Lower leg skin (tissue), 3 donors: Measurements from ENCODE around the gene RIC1.

Source experiments
- POLR2A ChIP-seq, 2 donors: fragments of 450-650 bp; IDR thresholded peaks; one replicate each; pipeline ENCODE4 v1.6.1; 2016 to 2017; ENCODE audit warnings: antibody characterized with exemption in 2 of 2, mild to moderate bottlenecking in 1 of 2, moderate library complexity in 1 of 2
- TF ChIP-seq, protein P1 (sequence below), 3 donors: fragments of 450-650 bp; IDR thresholded peaks; one replicate each; pipeline ENCODE4 v1.5.1; 2016; ENCODE audit warnings: antibody characterized with exemption in 3 of 3, mild to moderate bottlenecking in 3 of 3, moderate library complexity in 2 of 3

DNA sequence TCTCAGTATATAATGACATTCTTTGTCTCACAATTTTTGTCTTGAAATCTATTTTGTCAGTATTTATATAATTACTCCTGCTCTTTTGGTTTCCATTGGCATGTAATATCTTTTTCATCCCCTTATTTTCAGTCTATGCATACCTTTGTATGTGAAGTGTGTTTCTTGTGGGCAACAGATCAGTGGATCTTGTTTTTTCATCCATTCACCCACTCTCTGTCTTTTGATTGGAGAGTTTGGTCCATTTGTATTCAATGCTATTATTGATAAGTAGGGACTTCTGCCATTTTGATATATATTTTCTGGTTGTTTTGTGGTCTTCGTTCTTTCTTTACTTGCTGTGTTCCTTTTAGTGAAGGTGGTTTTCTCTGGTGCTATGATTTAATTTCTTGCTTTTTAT lies 10.9 kb downstream of the RIC1 start:
- no peak for TF ChIP-seq POLR2A (IDR thresholded peaks at IDR 0.05)
- TF ChIP-seq, protein P1, sequence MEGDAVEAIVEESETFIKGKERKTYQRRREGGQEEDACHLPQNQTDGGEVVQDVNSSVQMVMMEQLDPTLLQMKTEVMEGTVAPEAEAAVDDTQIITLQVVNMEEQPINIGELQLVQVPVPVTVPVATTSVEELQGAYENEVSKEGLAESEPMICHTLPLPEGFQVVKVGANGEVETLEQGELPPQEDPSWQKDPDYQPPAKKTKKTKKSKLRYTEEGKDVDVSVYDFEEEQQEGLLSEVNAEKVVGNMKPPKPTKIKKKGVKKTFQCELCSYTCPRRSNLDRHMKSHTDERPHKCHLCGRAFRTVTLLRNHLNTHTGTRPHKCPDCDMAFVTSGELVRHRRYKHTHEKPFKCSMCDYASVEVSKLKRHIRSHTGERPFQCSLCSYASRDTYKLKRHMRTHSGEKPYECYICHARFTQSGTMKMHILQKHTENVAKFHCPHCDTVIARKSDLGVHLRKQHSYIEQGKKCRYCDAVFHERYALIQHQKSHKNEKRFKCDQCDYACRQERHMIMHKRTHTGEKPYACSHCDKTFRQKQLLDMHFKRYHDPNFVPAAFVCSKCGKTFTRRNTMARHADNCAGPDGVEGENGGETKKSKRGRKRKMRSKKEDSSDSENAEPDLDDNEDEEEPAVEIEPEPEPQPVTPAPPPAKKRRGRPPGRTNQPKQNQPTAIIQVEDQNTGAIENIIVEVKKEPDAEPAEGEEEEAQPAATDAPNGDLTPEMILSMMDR (IDR thresholded peaks at IDR 0.05), result no peak
